ENCODE results near the gene MIA2.
"Not testable (repeated sequence)": the region's sequence is repeated elsewhere in the genome, so short reads cannot be mapped to it uniquely, and the experiment has no call there.

The MIA2 gene

GRCh38 chr14:39233680-39234326 lies at the start of gene MIA2:
Gene MIA2, plus strand, starts transcription at chr14:39233915. Its CDS starts 200 bp downstream, at chr14:39234115.
- no peak for DNase-seq (ENCODE audit: low read depth in 2 of 2)

GRCh38 chr14:39184628-39185255 lies 49.0 kb upstream of the MIA2 start:
- no peak for DNase-seq (ENCODE audit: low read depth in 2 of 2)

- no peak for DNase-seq (ENCODE audit: low read depth in 2 of 2)
These were observed 48.3 kb upstream of the MIA2 start for GRCh38 chr14:39185256-39186049.

GRCh38 chr14:39186941-39187525 lies 46.7 kb upstream of the MIA2 start:
- no peak for DNase-seq (ENCODE audit: low read depth in 2 of 2)

- no peak for DNase-seq (ENCODE audit: low read depth in 2 of 2)
These were observed 29.8 kb upstream of the MIA2 start for GRCh38 chr14:39203659-39204606.

DNA sequence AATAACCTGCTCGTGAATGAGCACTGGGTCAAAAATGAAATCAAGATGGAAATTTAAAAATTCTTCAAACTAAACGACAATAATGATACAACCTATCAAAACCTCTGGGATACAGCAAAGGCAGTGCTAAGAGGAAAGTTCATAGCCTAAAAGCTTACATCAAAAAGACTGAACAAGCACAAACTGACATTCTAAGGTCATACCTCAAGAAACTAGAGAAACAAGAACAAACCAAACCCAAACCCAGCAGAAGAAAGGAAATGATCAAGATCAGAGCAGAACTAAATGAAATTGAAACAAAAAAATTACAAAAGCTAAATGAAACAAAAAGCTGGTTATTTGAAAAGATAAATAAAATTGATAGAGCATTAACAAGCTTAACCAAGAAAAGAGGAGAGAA lies 26.3 kb upstream of the MIA2 start:
- not testable (repeated sequence) for DNase-seq (ENCODE audit: low read depth in 2 of 2)

- no peak for DNase-seq (ENCODE audit: low read depth in 2 of 2)
These were observed 22.5 kb upstream of the MIA2 start for GRCh38 chr14:39211109-39211741.

DNA sequence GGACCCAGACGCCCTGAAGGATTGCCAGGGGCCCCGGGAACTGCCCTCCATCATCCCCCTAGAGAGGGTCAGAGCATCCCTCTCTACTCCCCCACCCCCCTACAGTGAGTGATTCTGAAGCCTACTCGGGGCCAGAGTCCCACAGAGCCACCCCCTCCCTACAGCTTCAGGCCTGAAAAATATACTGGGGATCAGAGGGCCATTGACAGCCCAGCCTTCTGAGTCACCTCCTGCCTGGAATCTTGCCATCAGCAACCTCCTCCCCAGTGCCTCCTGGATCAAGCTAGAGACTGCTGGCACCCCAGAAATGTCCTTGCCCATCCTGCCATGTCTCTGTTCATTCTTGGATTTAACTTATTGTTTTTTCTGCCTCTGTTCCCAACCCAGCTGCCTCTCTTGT lies 21.7 kb upstream of the MIA2 start:
- DNase-seq (ENCODE audit: low read depth in 2 of 2): no peak

DNA sequence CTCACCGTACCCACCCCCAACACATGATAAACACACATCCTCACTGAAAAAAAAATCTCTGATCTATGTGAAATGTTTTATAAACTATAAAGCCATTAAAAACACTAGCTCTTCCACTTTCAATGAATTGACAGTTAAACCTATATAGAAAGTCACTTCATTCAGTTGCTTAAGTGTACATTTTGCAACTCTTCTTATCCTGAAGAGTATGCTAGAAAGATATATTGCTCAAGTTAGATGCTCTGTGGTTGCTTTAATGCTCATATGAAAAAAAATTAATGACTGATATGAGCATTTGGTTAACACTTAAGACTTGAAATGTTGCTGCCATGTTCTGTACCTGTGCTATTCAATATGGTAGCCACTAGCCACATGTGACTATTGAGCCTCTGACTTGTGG lies 21.0 kb upstream of the MIA2 start:
- DNase-seq (ENCODE audit: low read depth in 2 of 2): no peak

DNA sequence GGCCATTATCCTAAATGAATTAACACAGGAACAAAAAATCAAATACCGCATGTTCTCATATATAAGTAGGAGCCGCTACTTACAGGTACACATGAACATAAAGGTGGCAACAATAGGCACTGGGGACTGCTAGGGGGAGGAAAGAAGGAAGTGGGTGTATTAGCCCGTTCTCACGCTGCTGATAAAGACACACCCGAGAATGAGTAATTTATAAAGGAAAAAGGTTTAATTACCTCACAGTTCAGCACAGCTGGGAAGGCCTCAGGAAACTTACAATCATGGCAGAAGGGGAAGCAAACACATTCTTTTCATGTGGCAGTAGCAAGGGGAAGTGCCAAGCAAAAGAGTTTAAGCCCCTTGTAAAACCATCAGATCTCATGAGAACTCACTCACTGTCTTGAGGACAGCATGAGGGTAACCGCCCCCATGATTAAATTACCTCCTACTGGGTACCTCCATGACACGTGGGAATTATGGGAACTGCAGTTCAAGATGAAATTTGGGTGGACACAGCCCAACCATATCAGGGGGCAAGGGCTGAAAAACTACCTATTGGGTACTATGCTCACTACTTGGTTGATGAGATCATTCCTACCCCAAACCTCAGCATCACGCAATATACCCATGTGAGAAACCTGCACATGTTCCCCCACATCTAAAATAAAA lies 16.4 kb upstream of the MIA2 start:
- DNase-seq (ENCODE audit: low read depth in 2 of 2): no peak

DNA sequence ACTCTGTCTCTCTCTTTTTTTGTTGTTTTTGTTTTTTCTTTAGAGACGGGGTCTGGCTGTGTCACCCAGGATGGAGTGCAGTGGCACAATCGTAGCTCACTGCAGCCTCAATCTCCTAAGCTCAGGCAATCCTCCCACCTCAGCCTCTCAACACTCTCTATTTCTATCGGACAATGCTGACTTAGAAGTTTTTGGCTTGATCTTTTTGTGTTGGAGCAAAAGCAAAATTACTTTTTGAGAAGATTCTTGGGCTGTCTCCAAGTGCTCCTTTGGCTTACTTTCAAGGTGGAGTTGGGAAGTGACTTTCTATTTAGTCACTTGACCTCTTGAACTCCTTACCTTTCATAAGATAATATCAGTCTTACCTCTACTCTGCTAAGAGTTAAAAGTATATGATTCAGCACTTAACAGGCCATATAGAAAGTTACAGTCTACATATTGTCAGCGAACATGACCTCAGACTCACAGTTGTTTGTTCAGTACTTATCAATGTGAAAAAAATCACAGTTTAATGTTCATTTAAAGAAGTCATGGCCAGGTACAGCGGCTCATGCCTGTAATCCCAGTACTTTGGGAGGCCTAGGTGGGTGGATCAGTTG lies 15.4 kb upstream of the MIA2 start:
- DNase-seq (ENCODE audit: low read depth in 2 of 2): no peak

GRCh38 chr14:39219075-39219499 lies 14.6 kb upstream of the MIA2 start:
- DNase-seq (ENCODE audit: low read depth in 2 of 2): no peak

- not testable (repeated sequence) for DNase-seq (ENCODE audit: low read depth in 2 of 2)
These were observed 13.2 kb upstream of the MIA2 start for GRCh38 chr14:39220473-39220872.

DNA sequence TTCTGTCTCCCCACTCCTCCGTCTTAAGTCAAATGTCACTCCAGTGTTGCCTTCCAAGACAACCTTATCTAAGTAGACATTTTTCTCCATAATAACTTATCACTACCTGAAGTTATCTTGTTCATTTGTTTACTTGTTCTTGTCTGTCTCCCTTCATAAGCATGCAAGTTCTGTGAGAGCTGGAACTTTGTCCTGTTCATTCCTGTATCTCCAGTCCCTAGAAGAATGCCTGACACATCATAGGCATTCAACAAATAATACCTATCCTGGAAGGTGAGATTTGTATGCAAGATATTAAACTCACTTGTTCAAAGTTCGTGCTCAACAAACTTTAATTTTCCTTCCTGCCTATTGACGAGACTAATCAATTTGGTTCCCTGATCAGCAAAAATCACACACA lies 5.7 kb upstream of the MIA2 start:
- DNase-seq (ENCODE audit: low read depth in 2 of 2): no peak

DNA sequence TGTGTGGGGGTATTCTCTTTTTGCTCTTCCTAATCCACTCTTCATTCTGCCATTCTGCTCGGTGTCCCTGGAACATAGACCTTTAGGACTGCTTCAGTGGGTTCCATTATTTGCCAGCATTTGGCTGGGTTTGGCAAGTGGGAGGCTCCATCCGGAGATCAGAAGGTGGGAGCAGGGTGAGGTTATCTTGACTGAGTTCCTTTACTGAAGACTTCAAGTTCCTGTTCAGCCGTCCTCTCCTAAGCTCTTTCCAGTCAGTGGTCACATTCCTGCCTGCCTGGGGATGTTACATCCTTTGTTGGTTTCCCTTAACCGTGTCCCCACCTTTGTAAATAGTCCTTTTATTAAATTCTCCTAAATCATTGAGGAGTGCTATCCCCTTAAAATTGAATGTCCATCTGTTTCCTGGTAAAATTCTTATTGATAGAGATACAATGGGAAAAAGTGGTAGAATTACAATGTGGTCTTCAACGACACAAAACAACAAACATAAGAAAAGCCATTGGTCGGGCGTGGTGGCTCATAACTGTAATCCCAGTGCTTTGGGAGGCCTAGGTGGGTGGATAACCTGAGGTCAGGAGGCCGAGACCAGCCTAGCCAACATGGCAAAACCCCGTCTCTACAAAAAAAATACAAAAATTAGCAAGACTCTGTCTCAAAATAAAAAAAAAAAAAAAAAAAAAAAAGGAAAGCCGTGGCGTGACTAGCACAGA lies 5.0 kb upstream of the MIA2 start:
- DNase-seq (ENCODE audit: low read depth in 2 of 2): no peak

- DNase-seq (ENCODE audit: low read depth in 2 of 2): peak in 1 of 2 donors; percentile 7
These were observed 4.5 kb upstream of the MIA2 start for GRCh38 chr14:39229222-39229543.

- no peak for DNase-seq (ENCODE audit: low read depth in 2 of 2)
These were observed 4.1 kb upstream of the MIA2 start for GRCh38 chr14:39229601-39230110.

- no peak for DNase-seq (ENCODE audit: low read depth in 2 of 2)
These were observed 3.2 kb upstream of the MIA2 start for GRCh38 chr14:39230416-39231035.

Measured in stimulated activated CD4-positive, alpha-beta T cell treated with anti-CD3 and anti-CD28 coated beads, Interleukin-1b, Interleukin-23, amount 100 ng/mL, for 1 hour (primary cell).